OCI-LY1 (cell line): ENCODE data around the gene NAV3.

ENCODE experiments used
- H2AFZ ChIP-seq: fragments of 200-600 bp; sonication (generic), shearing (Covaris generic); 2 replicates; pipeline ENCODE4 v1.6.0; 2014; ENCODE audit warnings: antibody characterized with exemption, mild to moderate bottlenecking, low read length
- H3F3A ChIP-seq: fragments of 200-600 bp; sonication (generic), shearing (Covaris generic); 2 replicates; pipeline ENCODE4 v1.6.0; 2014; ENCODE audit warnings: mild to moderate bottlenecking, antibody characterized with exemption, low read length, moderate library complexity; ENCODE audit not compliant: insufficient read depth
- H3K27ac ChIP-seq: fragments of 200-600 bp; sonication (generic); 2 replicates; pipeline ENCODE4 v1.5.1; 2014; ENCODE audit warnings: low read length, mixed run types, mild to moderate bottlenecking, low read depth; ENCODE audit not compliant: poor library complexity, severe bottlenecking
- H3K27me3 ChIP-seq: fragments of 200-600 bp; sonication (generic); 2 replicates; pipeline ENCODE4 v1.6.0; 2014; ENCODE audit warnings: antibody characterized with exemption, mild to moderate bottlenecking, low read length, moderate library complexity; ENCODE audit not compliant: insufficient read depth
- H3K36me3 ChIP-seq: fragments of 200-600 bp; sonication (generic); 2 replicates; pipeline ENCODE4 v1.6.1; 2014; ENCODE audit warnings: mild to moderate bottlenecking, antibody characterized with exemption, low read length, moderate library complexity, mixed read lengths; ENCODE audit not compliant: insufficient read depth
- H3K4me1 ChIP-seq: fragments of 200-600 bp; sonication (generic); 2 replicates; pipeline ENCODE4 v1.5.1; 2014; ENCODE audit warnings: mild to moderate bottlenecking, low read length, moderate library complexity; ENCODE audit not compliant: insufficient read depth, severe bottlenecking
- H3K4me2 ChIP-seq: fragments of 200-600 bp; sonication (generic), shearing (Covaris generic); 2 replicates; pipeline ENCODE4 v1.6.1; 2014; ENCODE audit warnings: low read length
- H3K4me3 ChIP-seq: fragments of 200-600 bp; sonication (generic); 2 replicates; pipeline ENCODE4 v1.5.1; 2014; ENCODE audit warnings: low read length, low read depth, mild to moderate bottlenecking, mixed read lengths; ENCODE audit not compliant: poor library complexity, severe bottlenecking
- H3K79me2 ChIP-seq: fragments of 200-600 bp; shearing (Covaris generic); 2 replicates; pipeline ENCODE4 v1.6.1; 2016; ENCODE audit warnings: mixed run types, low read length, mixed read lengths; ENCODE audit not compliant: insufficient read depth
- H3K9ac ChIP-seq: fragments of 200-600 bp; sonication (generic), shearing (Covaris generic); 2 replicates; pipeline ENCODE4 v1.6.1; 2014; ENCODE audit warnings: mild to moderate bottlenecking, low read length, mixed read lengths
- H3K9me2 ChIP-seq: fragments of 200-600 bp; sonication (generic), shearing (Covaris generic); 2 replicates; pipeline ENCODE4 v1.6.1; 2014; ENCODE audit warnings: low read depth, mild to moderate bottlenecking, low read length, mixed read lengths
- H3K9me3 ChIP-seq: fragments of 200-600 bp; shearing (Covaris generic); 2 replicates; pipeline ENCODE4 v1.6.1; 2014; ENCODE audit warnings: low read length, mixed read lengths
- H4K20me1 ChIP-seq: fragments of 200-600 bp; sonication (generic), shearing (Covaris generic); 2 replicates; pipeline ENCODE4 v1.6.0; 2016; ENCODE audit warnings: mild to moderate bottlenecking, low read length; ENCODE audit not compliant: insufficient read depth
- EZH2 ChIP-seq: fragments of 200-600 bp; sonication (generic), shearing (Covaris generic); IDR thresholded peaks from 2 replicates; pipeline ENCODE4 v1.8.0; 2017; ENCODE audit warnings: borderline replicate concordance, mixed run types, mild to moderate bottlenecking, antibody characterized with exemption, low read length, moderate library complexity, mixed read lengths
- TF ChIP-seq, protein P1 (sequence below): fragments of 200-600 bp; sonication (generic), shearing (Covaris generic); IDR thresholded peaks from 2 replicates; pipeline ENCODE4 v1.5.1; 2017; ENCODE audit warnings: mild to moderate bottlenecking, antibody characterized with exemption, low read length, moderate library complexity, mixed read lengths

NAV3 gene

DNA sequence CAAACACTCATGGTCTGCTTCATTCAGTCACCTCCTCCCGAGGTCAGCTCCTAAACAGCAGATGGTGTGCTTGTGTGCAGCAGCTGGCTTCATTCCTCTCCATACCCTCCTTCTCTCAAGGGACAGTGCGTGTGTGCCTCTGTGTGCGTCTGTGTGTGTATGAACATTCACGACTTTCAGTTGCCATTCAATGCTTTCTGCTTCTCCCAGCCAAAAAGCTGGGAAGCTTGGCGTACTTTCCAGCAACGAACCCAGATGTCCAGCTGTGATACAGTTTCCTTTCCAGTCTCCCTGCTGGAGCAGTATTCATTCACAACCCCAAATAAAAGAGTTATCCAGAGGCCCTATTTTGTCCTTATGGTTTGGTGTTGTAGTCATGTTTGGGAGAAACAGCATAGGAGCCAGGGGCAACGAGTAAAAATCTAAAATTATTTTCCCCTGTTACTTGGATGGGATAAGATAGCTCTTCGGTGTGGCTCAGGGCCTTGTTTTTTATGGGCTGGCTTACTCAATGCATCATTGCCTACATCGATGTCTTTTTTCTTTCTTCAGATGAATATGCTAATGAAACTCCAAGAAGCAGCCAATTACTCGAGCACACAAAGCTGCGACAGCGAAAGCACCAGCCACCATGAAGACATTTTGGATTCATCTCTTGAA, 379.3 kb downstream of the NAV3 start:
- H4K20me1 ChIP-seq, result no peaks in the 10 kb centered on the region
- no peak overlapping the region for H3K4me3 ChIP-seq
- no peaks in the 10 kb centered on the region for H3F3A ChIP-seq
- no peaks in the 10 kb centered on the region for H3K79me2 ChIP-seq
- H3K4me1 ChIP-seq, result peaks cover 32% of the 10 kb centered on the region
- H3K36me3 ChIP-seq, result no peaks in the 10 kb centered on the region
- H2AFZ ChIP-seq, result no peak overlapping the region
- peak overlapping the region; percentile 77 for H3K27ac ChIP-seq
- TF ChIP-seq, protein P1, sequence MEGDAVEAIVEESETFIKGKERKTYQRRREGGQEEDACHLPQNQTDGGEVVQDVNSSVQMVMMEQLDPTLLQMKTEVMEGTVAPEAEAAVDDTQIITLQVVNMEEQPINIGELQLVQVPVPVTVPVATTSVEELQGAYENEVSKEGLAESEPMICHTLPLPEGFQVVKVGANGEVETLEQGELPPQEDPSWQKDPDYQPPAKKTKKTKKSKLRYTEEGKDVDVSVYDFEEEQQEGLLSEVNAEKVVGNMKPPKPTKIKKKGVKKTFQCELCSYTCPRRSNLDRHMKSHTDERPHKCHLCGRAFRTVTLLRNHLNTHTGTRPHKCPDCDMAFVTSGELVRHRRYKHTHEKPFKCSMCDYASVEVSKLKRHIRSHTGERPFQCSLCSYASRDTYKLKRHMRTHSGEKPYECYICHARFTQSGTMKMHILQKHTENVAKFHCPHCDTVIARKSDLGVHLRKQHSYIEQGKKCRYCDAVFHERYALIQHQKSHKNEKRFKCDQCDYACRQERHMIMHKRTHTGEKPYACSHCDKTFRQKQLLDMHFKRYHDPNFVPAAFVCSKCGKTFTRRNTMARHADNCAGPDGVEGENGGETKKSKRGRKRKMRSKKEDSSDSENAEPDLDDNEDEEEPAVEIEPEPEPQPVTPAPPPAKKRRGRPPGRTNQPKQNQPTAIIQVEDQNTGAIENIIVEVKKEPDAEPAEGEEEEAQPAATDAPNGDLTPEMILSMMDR, result no peak
- no peak for TF ChIP-seq EZH2
- H3K4me2 ChIP-seq, result 0 out of 2 replicates have a peak overlapping the region, but pooled peaks have one; percentile 32
- no peaks in the 10 kb centered on the region for H3K9me2 ChIP-seq
- H3K27me3 ChIP-seq, result no peaks in the 10 kb centered on the region
- H3K9ac ChIP-seq, result no peak overlapping the region
- H3K9me3 ChIP-seq, result no peaks in the 10 kb centered on the region

DNA sequence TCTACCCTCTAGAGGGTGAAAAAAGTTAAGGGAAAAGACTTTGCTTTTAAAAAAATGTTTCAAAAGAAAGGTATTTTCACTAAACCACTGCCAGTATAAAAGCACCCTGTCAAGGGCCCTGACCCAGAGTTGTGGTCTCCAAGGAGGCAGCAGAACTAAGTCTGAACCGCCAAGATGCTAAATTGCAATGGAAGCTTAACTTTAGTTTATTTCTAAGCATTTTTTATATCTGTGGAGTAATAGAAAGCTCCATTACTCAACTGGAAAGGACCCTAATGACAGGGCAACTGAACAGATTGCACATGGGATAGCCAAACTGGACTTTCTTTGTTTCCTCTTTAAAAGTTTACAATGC, 379.8 kb downstream of the NAV3 start:
- Histone ChIP-seq H3K4me2 (peak overlapping the region; percentile 32; the same call in 1 of the 2 replicates), H3K9me2 (no peaks in the 10 kb centered on the region), H3K4me3 (no peak overlapping the region), H4K20me1 (no peaks in the 10 kb centered on the region), H3K27me3 (no peaks in the 10 kb centered on the region), H2AFZ (0 out of 2 replicates have a peak overlapping the region, but pooled peaks have one; percentile 25), H3K9me3 (no peaks in the 10 kb centered on the region), H3K27ac (peak overlapping the region; percentile 77), H3K9ac (no peak overlapping the region), H3K4me1 (peaks cover 32% of the 10 kb centered on the region), H3F3A (no peaks in the 10 kb centered on the region), H3K36me3 (no peaks in the 10 kb centered on the region), H3K79me2 (no peaks in the 10 kb centered on the region)
- TF ChIP-seq, protein P1, result no peak
- no peak for TF ChIP-seq EZH2

DNA sequence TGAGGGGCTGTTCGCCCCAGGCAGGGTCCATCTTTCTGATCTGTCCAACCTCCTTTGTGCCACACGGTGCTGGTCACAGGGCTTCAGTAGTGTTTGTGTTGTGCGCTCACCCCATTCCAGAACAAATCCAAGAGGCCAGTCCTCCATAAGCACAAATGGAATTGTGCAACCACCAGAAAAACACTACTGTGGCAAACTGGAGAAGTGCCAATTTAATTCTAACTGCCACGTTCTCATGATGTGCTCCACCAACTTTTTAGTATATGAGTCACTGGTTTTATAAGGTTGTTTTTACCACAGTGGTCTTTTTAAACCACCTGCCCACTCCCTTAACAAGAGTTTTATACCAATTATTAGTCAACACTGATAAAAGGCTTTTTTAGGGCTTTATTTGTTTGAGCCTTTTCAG, 380.2 kb downstream of the NAV3 start:
- Histone ChIP-seq H3K4me2 (peak overlapping the region; percentile 32; the same call in 1 of the 2 replicates), H2AFZ (0 out of 2 replicates have a peak overlapping the region, but pooled peaks have one; percentile 25)

More for the DNA sequence above, 380.2 kb downstream of the NAV3 start:
- H3K9me2 ChIP-seq, result no peaks in the 10 kb centered on the region
- H3K27me3 ChIP-seq, result no peaks in the 10 kb centered on the region
- H3K79me2 ChIP-seq, result no peaks in the 10 kb centered on the region
- no peaks in the 10 kb centered on the region for H3K9me3 ChIP-seq
- H3F3A ChIP-seq, result no peaks in the 10 kb centered on the region
- H3K9ac ChIP-seq, result no peak overlapping the region; the same call in 1 of the 2 replicates
- peak overlapping the region; percentile 77 for H3K27ac ChIP-seq
- no peaks in the 10 kb centered on the region for H4K20me1 ChIP-seq
- no peak for TF ChIP-seq EZH2
- TF ChIP-seq, protein P1, result no peak
- no peaks in the 10 kb centered on the region for H3K36me3 ChIP-seq
- peaks cover 32% of the 10 kb centered on the region for H3K4me1 ChIP-seq
- no peak overlapping the region for H3K4me3 ChIP-seq
